DLD1 (cell line): ENCODE results near the gene SAMD10.
"Not testable (repeated sequence)": the region's sequence is repeated elsewhere in the genome, so short reads cannot be mapped to it uniquely, and the experiment has no call there.

Experiments
- in situ Hi-C: cut with HindIII; loops from 2 replicates; pipeline ENCODE4 v1.10.0; 2017; ENCODE audit warnings: low sequenced_read_pairs

SAMD10 gene

GRCh38 chr20:63942969-63943807 lies 36.3 kb downstream of the SAMD10 start:
- in situ Hi-C loops = no loop called here

GRCh38 chr20:63942250-63942951 lies 37.0 kb downstream of the SAMD10 start:
- in situ Hi-C loops = no loop called here

- in situ Hi-C loops = no loop called here
Observed at GRCh38 chr20:63941282-63942081, 38.0 kb downstream of the SAMD10 start.

GRCh38 chr20:63940472-63941266 lies 38.8 kb downstream of the SAMD10 start:
- in situ Hi-C loops = no loop called here

GRCh38 chr20:63940071-63940471 lies 39.4 kb downstream of the SAMD10 start:
- in situ Hi-C loops = no loop called here

- in situ Hi-C loops = no loop called here
Observed at GRCh38 chr20:63939061-63939935, 40.1 kb downstream of the SAMD10 start.

- in situ Hi-C loops = no loop called here
Observed at GRCh38 chr20:63937596-63937995, 41.8 kb downstream of the SAMD10 start.

- in situ Hi-C loops = no loop called here
Observed at GRCh38 chr20:63935447-63935846, 44.0 kb downstream of the SAMD10 start.

- in situ Hi-C loops = no loop called here
Observed at GRCh38 chr20:63934271-63935068, 45.0 kb downstream of the SAMD10 start.

GRCh38 chr20:63933646-63934045 lies 45.8 kb downstream of the SAMD10 start:
- in situ Hi-C loops = no loop called here

- in situ Hi-C loops = no loop called here
Observed at GRCh38 chr20:63932606-63933160, 46.8 kb downstream of the SAMD10 start.

- in situ Hi-C loops = no loop called here
Observed at GRCh38 chr20:63931735-63932134, 47.7 kb downstream of the SAMD10 start.

- in situ Hi-C loops = no loop called here
Observed at GRCh38 chr20:63930971-63931553, 48.4 kb downstream of the SAMD10 start.

- in situ Hi-C loops = not testable (repeated sequence)
Observed at GRCh38 chr20:63929473-63929883, 50.0 kb downstream of the SAMD10 start.

GRCh38 chr20:63929071-63929470 lies 50.4 kb downstream of the SAMD10 start:
- in situ Hi-C loops = no loop called here

- in situ Hi-C loops = no loop called here
Observed at GRCh38 chr20:63926298-63926697, 53.1 kb downstream of the SAMD10 start.

GRCh38 chr20:63924241-63924640 lies 55.2 kb downstream of the SAMD10 start:
- in situ Hi-C loops = no loop called here
